VCaP (cell line): ENCODE results near the gene PGF.

Experiments used
- H3K27ac ChIP-seq: fragments of 450-650 bp; 2 replicates; pipeline ENCODE4 v1.5.1; 2017
- TF ChIP-seq, protein P1 (sequence below): fragments of 450-650 bp; conservative IDR thresholded peaks from 2 replicates; pipeline ENCODE4 v1.5.1; 2017; ENCODE audit warnings: mild to moderate bottlenecking, moderate library complexity

PGF gene

DNA sequence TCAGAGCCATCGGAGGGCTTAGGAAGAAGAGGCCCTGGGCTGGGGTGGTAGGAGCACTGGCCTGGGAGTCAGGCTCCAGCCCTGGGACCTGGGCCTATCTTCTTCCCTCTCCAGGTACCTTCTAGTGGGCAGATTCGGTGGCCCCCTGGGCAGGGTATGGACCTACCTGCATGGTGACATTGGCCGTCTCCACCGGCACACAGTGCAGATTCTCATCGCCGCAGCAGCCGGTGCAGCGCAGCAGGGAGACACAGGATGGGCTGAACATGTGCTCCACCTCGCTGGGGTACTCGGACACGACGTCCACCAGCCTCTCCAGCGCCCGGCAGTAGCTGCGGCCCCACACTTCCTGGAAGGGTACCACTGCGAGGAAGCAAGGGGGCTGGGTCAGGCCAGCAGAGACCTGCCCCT, 6.2 kb downstream of the PGF start:
- TF ChIP-seq, protein P1, sequence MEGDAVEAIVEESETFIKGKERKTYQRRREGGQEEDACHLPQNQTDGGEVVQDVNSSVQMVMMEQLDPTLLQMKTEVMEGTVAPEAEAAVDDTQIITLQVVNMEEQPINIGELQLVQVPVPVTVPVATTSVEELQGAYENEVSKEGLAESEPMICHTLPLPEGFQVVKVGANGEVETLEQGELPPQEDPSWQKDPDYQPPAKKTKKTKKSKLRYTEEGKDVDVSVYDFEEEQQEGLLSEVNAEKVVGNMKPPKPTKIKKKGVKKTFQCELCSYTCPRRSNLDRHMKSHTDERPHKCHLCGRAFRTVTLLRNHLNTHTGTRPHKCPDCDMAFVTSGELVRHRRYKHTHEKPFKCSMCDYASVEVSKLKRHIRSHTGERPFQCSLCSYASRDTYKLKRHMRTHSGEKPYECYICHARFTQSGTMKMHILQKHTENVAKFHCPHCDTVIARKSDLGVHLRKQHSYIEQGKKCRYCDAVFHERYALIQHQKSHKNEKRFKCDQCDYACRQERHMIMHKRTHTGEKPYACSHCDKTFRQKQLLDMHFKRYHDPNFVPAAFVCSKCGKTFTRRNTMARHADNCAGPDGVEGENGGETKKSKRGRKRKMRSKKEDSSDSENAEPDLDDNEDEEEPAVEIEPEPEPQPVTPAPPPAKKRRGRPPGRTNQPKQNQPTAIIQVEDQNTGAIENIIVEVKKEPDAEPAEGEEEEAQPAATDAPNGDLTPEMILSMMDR = no peak

DNA sequence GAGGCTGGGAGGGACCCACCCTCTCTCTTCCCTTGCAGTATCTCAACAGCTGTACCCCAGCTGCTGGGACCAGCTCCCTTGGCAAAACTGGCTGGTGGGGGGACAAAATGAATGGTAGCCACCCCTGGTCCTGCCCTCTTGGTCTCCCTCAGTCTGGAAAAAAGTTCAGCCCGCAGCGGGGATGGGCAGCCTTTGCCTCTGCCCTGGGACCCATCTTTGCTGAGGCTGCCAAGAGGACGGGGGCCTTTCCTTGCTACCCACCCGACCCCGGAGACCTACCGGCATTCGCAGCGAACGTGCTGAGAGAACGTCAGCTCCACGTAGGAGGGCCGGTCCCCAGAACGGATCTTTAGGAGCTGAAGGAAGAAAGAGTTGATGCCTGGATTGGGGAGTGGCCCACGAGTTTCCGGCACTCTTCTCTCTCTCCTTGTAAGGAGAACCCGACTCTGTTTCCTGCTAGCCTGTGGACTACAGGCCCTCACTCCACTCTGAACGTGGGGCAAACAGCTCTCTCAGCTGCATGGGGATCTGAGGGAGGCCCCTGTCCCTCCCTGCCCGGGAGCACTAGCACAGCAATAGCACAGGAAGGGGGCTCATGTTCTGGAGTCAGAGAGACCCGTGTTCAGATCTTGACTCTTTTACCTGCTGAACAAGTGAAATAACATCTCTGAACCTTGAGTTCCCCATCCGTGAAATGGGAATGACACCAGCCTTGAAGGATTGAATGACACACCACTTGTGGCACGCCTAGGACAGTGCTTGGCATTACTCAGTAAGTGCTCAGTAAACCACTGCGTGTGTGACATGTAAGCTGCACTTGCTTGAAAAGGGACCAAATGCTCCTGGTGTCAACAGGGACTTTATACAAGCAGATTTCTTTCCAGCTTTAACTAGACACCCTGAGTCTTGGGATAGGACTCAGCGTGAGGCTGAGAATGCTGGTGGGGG, 6.9 kb downstream of the PGF start:
- TF ChIP-seq, protein P1 = no peak
- H3K27ac ChIP-seq = no peak overlapping the region

More for the DNA sequence above, 6.2 kb downstream of the PGF start:
- H3K27ac ChIP-seq = no peak overlapping the region

DNA sequence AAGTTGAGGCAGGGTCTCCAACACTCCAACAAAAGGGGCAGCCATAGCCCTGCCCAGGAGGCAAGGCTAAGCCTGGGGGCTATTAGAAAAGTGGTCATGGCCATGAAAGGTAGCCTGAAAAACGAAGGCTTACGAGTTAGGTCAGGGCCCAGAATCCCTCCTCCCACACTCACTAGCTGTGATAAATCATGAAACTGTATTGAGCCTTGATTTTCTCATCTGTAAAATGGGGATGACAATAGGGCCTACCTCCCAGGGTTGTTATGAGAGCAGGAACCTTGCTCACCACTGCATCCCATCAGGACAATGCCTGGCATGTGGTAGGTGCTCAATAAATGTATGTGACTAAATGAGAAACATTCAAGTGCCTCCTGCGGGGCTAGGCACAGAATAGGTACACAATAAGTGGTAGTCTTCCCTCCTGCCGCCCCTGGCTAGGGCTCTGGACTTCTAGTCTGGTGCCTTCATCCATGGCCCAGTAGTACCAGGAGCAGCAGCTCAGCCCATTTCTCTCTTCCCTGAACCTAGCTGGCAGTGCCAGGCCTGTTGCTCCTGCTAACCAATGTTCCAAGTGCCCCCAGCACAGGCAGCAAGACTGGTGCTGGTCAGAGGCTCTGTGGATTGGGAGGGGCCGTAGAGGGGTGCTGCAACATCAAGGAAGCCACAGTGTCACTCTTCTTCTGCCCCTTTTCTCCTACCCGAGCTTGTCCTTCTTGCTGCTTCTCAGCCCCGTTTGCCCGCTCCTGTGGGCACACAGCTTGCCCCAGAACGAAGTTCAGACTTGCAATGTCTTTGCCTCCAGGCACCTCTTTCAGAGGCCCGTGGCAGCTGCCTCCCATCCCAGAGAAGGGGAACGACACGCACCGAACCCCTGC, 7.8 kb downstream of the PGF start:
- TF ChIP-seq, protein P1 = no peak
- no peak overlapping the region for H3K27ac ChIP-seq

DNA sequence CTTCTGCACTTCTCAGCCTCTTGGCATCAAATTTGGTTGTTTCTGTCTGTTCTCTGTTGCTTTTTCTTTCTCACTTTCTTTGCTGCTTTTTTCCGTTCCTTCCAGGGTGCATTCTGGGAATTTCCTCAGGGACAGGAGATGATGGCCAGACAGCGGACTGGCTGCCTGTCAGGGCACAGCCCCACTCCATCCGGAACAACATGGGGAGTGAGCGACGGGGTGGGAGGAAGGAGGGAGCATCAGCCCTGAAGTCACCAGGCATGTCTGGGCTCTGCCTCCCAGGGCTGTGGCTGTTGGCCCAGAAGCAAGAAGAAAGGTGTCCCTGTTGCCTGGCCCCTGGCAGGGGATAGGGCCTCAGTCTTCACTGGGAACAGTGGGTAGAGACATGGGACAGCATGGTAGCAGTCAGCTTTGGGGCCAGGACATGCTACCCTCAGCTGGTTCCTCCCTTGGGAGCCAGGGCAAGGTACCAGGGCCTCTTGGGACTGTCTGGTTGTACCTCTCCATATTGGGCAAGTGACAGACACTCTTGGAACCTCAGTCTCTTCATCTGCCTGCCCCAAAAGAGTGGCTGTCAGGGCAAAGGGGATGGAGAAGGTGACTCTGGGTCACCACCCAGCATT, 8.6 kb downstream of the PGF start:
- TF ChIP-seq, protein P1 = no peak; the same call in none of the 2 replicates
- no peak overlapping the region for H3K27ac ChIP-seq

DNA sequence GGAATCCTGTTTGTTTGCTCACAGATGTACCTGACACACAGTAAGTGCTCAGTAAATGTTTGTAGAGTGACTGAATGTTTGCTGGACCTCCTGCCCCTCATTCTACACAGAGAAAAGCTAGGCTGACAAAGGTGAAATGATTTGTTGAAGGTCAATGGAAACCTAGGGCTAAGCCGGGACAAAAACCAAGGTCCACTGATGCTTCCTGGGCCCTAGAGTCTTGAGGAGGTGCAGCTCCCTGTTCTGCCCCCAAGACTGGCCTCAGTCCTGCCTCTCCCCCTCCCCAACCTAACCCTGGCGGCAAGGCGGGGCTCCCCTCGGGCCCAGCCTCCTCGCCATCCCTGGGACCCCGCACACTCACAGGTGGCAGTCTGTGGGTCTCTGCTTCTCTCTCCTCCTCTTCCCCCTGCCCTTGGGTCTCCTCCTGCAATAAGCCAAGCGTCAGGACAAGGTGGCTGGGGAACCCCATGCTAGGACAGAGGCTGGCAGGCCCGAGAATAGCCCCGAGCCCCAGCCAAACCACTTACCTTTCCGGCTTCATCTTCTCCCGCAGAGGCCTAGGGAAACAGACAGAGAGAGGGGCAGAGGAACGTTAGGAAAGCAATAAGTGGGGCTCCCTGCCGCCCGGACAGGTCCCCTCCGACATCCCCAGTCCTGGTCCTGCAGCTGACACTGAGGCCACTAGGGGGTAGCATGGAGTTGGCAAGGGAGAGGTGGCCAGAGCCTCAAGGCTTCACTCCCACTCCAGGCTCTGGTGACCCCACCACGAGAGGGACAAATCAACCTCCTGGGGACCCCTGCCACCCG, 9.3 kb downstream of the PGF start:
- no peak overlapping the region for H3K27ac ChIP-seq
- TF ChIP-seq, protein P1 = peak; percentile 93

DNA sequence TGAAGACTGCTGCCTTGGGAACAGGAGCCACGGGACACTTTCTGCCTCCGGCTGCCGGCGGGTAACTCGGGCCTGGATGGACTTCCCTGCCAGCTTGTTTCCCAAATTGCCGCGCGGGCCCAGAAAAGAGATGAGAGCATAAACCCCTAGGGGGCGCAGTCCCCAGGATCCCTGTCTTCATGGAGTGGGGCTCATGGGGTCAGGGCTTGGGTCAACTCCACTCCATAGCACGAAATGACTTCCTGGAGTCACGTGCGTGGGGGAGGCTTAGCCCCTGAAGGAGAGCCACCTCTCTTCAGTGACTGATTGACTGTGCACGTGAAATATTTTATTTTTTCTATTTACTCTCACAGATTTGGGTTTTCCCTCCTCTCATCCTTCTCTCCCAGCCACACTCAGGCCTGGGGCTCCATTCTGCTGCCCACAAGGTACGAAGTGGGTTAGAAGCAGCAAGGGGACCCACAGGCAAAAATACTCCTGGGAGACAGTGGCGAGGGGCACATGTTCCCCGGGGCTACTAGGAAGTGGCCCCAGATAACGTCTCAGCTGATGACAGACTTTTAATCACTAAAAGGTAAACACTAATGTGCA, 10.0 kb downstream of the PGF start:
- no peak overlapping the region for H3K27ac ChIP-seq

More for the DNA sequence above, 10.0 kb downstream of the PGF start:
- TF ChIP-seq, protein P1 = peak; percentile 54
